22Rv1 (cell line): ENCODE results near the gene PRODH.

ENCODE experiments used
- CTCF ChIP-seq: fragments of 450-650 bp; IDR thresholded peaks from 2 replicates; pipeline ENCODE4 v1.5.1; 2017; ENCODE audit warnings: mild to moderate bottlenecking
- ZFX ChIP-seq: fragments of 450-650 bp; IDR thresholded peaks from 2 replicates; pipeline ENCODE4 v1.6.1; 2017; ENCODE audit warnings: antibody characterized with exemption, borderline replicate concordance

DNA sequence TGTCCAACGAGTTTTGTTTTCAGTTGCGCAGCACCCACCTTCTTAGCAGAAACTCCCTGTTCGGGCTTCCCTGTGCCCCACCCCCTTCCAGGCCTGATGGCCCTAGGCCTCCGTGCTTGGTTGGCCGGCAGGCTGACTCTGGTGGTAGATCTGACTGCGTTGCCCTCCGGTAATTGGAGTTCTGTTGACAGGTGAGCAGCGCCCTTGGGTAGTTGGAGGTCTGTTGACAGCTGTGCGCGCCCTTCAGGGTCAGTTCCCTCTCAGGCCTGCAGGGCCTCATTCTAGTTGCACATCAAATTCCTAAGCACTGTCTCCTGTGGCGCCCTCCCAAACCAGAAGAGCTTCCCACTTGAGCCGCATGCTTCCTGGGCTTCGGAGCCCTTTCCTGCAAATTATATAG lies 29.2 kb downstream of the PRODH start:
- TF ChIP-seq CTCF (no peak), ZFX (no peak)
